Lower leg skin (tissue), 3 donors: ENCODE measurements around the gene ADAMTS6.

ENCODE experiments used
- CTCF ChIP-seq, 3 donors: fragments of 450-650 bp; IDR thresholded peaks; one replicate each; pipeline ENCODE4 v1.5.1; 2016; ENCODE audit warnings: antibody characterized with exemption in 3 of 3, mild to moderate bottlenecking in 3 of 3, moderate library complexity in 2 of 3
- POLR2A ChIP-seq, 2 donors: fragments of 450-650 bp; IDR thresholded peaks; one replicate each; pipeline ENCODE4 v1.6.1; 2016 to 2017; ENCODE audit warnings: antibody characterized with exemption in 2 of 2, mild to moderate bottlenecking in 1 of 2, moderate library complexity in 1 of 2

GRCh38 chr5:65418661-65419060 lies 63.1 kb downstream of the ADAMTS6 start:
- TF ChIP-seq POLR2A (IDR thresholded peaks at IDR 0.05) (no peak), CTCF (IDR thresholded peaks at IDR 0.05) (no peak)
